Heart left ventricle (tissue), 13 donors: ENCODE results near the gene FOXK1.

ENCODE experiments used
- POLR2A ChIP-seq, 2 donors: fragments of 450-650 bp; IDR thresholded peaks; one replicate each; pipeline ENCODE4 v1.6.1; 2017; ENCODE audit warnings: antibody characterized with exemption in 2 of 2, mild to moderate bottlenecking in 2 of 2, moderate library complexity in 2 of 2
- TF ChIP-seq, protein P1 (sequence below), 12 donors: fragments of 200-600 bp; sonication (generic) in 4 of 12; IDR thresholded peaks; one replicate each; pipeline versions ENCODE4 v1.5.0 to v1.8.0; 2018 to 2022; ENCODE audit warnings: antibody characterized with exemption in 12 of 12, mild to moderate bottlenecking in 5 of 12
- donor health status: ischemic (EF 13 %, LVEDD 7.1; RV severe dilation, severe dysfunction).
- donor health status: DM: no; HTN: yes; CAD: no.
- donor health status: DM: no; HTN: no; CAD: no.
- donor health status: ischemic (EF 25% LVEDD 6.9; RV normal size, moderate dysfunction).
- donor health status: ischemic (EF 25% LVEDD 5.7; RV mildly dilated, moderate dysfunction).
- donor health status: ischemic (EF 35%, LVEDD 5.7; RV mildly dilated, moderate dysfunction).
- donor health status: nonischemic (EF 11% LVEDD 7.7; RV severe dilation, severe dysfunction).
- donor health status: DM: yes; HTN: yes; CAD: no.
- donor health status: PGD.
- donor health status: ischemic (EF 29% LVEDD 5.4; RV normal size, mild dysfunction).
- donor health status: nonischemic (EF 23%, LVEDD 6.1; RV moderate dilation, normal function).

DNA sequence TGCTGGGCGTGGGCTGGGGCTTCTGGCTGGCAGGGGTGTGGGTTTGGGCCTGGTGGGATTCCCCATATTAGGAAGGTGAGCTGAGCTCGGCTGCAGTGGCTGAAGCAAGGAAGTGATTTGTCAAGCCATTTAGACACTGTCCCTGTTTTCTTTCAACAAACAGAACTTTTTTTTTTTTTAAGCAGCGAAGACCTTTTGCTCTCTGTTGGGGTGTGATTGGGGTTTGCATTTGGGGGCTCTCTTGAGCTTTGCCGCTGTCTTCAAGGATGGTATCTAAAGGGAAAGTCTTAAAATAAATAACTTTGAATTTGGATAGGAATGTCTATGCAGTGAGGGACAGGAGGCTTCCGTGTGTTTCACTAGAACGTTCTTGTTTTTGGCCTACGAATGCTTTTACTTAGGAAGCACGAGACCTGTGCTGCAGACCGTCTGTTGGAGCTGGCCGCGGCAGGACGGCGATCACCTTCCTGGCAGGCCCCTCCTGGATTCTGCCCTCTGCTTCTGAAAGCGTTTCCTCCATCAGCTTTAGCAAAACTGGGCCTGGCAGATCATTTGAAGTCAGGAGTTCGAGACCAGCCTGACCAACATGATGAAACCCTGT, 43.9 kb downstream of the FOXK1 start:
- TF ChIP-seq, protein P1, sequence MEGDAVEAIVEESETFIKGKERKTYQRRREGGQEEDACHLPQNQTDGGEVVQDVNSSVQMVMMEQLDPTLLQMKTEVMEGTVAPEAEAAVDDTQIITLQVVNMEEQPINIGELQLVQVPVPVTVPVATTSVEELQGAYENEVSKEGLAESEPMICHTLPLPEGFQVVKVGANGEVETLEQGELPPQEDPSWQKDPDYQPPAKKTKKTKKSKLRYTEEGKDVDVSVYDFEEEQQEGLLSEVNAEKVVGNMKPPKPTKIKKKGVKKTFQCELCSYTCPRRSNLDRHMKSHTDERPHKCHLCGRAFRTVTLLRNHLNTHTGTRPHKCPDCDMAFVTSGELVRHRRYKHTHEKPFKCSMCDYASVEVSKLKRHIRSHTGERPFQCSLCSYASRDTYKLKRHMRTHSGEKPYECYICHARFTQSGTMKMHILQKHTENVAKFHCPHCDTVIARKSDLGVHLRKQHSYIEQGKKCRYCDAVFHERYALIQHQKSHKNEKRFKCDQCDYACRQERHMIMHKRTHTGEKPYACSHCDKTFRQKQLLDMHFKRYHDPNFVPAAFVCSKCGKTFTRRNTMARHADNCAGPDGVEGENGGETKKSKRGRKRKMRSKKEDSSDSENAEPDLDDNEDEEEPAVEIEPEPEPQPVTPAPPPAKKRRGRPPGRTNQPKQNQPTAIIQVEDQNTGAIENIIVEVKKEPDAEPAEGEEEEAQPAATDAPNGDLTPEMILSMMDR (IDR thresholded peaks at IDR 0.05), result no peak
- no peak for TF ChIP-seq POLR2A (IDR thresholded peaks at IDR 0.05)
